Effector memory CD8-positive, alpha-beta T cell (primary cell): Measurements from ENCODE around the gene SMPDL3A.
"Not testable (repeated sequence)": the region's sequence is repeated elsewhere in the genome, so short reads cannot be mapped to it uniquely, and the experiment has no call there.

ENCODE experiments used
- ATAC-seq: fragments of 150-1000 bp; cut with Tn5 transposase; replicated peaks from 2 replicates; pipeline ENCODE4 v1.10.0; 2021; ENCODE audit warnings: mild to moderate bottlenecking, moderate library complexity
- DNase-seq, 3 experiments: peaks; one replicate each; pipeline ENCODE4 v3.0.0; 2021
- H3K27ac Mint-ChIP-seq, 2 donors: one replicate each; pipeline ENCODE4 v1.8.0; 2022; ENCODE audit warnings: mild to moderate bottlenecking in 2 of 2, mixed read lengths in 2 of 2, moderate library complexity in 2 of 2
- H3K27me3 Mint-ChIP-seq, 2 donors: one replicate each; pipeline ENCODE4 v1.8.0; 2022; ENCODE audit warnings: mixed read lengths in 2 of 2
- H3K36me3 Mint-ChIP-seq: one replicate; pipeline ENCODE4 v1.8.0; 2022; ENCODE audit warnings: mild to moderate bottlenecking, moderate library complexity, mixed read lengths; ENCODE audit not compliant: insufficient read depth
- H3K4me1 Mint-ChIP-seq, 2 donors: one replicate each; pipeline ENCODE4 v1.8.0; 2022; ENCODE audit warnings: low read depth in 2 of 2, mixed read lengths in 2 of 2
- H3K4me3 Mint-ChIP-seq, 2 donors: one replicate each; pipeline ENCODE4 v1.8.0; 2022; ENCODE audit warnings: mild to moderate bottlenecking in 2 of 2, mixed read lengths in 2 of 2, moderate library complexity in 2 of 2
- H3K9me3 Mint-ChIP-seq, 2 donors: one replicate each; pipeline ENCODE4 v1.8.0; 2022; ENCODE audit warnings: mixed read lengths in 2 of 2
- total RNA-seq, 9 experiments: gene quantifications; one replicate each; lab custom pipeline; 2026; lab: John Stamatoyannopoulos, UW

SMPDL3A gene
- 0 to 0.36 (median 0) reads per million in 9 experiments for total RNA-seq

DNA sequence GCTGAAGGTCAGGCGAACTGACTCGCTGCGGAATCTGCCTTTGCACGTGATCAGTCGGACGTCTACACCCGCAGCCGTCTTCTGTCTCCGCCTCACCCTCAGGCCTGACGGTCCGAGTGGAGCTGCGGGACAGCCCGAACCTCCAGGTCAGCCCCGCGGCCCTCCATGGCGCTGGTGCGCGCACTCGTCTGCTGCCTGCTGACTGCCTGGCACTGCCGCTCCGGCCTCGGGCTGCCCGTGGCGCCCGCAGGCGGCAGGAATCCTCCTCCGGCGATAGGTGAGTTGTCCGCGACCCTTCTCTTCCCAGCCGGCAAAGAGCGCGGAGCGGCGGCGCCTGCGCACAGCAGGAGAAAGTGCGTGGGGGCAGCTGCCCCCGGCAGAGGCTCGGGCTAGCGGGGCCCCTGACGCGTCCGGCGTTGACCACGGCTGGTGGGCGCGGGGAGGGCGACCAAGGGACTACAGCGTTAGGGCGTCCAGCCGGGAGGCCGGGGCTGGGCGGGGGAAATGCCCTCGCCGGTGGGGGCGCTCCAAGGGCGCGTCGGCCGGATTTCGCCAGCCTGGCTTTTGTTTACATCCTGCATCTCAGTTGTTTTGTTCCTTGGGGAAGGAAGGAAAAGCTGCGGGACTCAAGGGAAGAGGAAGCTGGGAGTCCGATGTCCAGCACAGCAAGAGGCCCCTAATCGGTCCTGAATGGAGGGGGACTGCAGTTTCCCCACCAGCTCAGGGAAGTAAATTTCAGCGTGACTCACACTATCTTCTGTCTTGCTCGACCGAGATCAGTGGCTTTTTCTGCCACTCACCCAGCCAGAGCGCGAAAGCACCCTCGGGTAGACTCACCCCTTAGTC, at the start of gene SMPDL3A:
TSS of gene SMPDL3A (plus strand) at position 77 of the 846 bp plus-strand sequence. CDS start at position 166, 89 bp downstream.
- peaks cover 0 to 2% of the 10 kb centered on the region in 2 donors for H3K4me1 Mint-ChIP-seq
- no peaks in the 10 kb centered on the region for H3K9me3 Mint-ChIP-seq
- DNase-seq (no peak), ATAC-seq (peak; percentile 10)
- peak within 1 kb of the TSS; percentile 57 to 59 for H3K4me3 Mint-ChIP-seq
- no peaks in the 10 kb centered on the region for H3K36me3 Mint-ChIP-seq
- peaks cover 36 to 38% of the 10 kb centered on the region in 2 donors for H3K27me3 Mint-ChIP-seq
- H3K27ac Mint-ChIP-seq, result no peak within 1 kb of the TSS

GRCh38 chr6:122740091-122740490, 49.0 kb upstream of the SMPDL3A start:
- DNase-seq (no peak), ATAC-seq (no peak)
- Mint-ChIP-seq H3K27me3 (no peaks in the 10 kb centered on the region), H3K36me3 (no peaks in the 10 kb centered on the region), H3K4me1 (no peaks in the 10 kb centered on the region), H3K9me3 (no peaks in the 10 kb centered on the region), H3K27ac (no peak overlapping the region), H3K4me3 (no peak overlapping the region)

DNA sequence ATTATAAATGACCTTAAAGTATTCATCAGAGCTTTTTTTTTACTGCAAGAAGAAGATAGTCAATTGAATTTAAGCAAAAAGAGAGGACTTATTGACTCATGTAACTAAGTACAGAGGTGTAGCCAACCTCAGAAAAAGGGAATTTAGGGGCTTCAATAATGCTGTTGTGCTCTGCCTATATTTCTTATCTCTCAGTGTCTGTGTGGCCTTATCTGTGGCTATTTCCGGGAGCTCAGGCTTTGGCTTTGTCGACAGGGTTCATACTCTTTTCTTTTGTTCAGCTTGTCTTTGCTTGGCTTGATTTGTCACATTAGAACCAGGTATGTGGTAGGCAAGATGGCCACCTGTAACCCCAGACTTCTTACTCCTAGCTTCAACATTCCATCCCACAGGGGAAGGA, 48.1 kb upstream of the SMPDL3A start:
- Mint-ChIP-seq H3K9me3 (no peaks in the 10 kb centered on the region), H3K36me3 (no peaks in the 10 kb centered on the region), H3K4me3 (no peak overlapping the region), H3K27ac (no peak overlapping the region), H3K27me3 (no peaks in the 10 kb centered on the region), H3K4me1 (no peaks in the 10 kb centered on the region)
- DNase-seq (no peak), ATAC-seq (no peak)

GRCh38 chr6:122744247-122744646, 44.8 kb upstream of the SMPDL3A start:
- DNase-seq, H3K27ac Mint-ChIP-seq, H3K4me1 Mint-ChIP-seq, H3K36me3 Mint-ChIP-seq, H3K4me3 Mint-ChIP-seq, ATAC-seq, H3K9me3 Mint-ChIP-seq, H3K27me3 Mint-ChIP-seq: not testable (repeated sequence)

GRCh38 chr6:122744856-122745255, 44.2 kb upstream of the SMPDL3A start:
- DNase-seq, H3K4me1 Mint-ChIP-seq, H3K27me3 Mint-ChIP-seq, H3K27ac Mint-ChIP-seq, H3K36me3 Mint-ChIP-seq, H3K9me3 Mint-ChIP-seq, H3K4me3 Mint-ChIP-seq, ATAC-seq: not testable (repeated sequence)

- Mint-ChIP-seq H3K36me3 (no peaks in the 10 kb centered on the region), H3K27ac (no peak overlapping the region), H3K4me3 (no peak overlapping the region)
These were observed 42.4 kb upstream of the SMPDL3A start for GRCh38 chr6:122746688-122747087.

DNA sequence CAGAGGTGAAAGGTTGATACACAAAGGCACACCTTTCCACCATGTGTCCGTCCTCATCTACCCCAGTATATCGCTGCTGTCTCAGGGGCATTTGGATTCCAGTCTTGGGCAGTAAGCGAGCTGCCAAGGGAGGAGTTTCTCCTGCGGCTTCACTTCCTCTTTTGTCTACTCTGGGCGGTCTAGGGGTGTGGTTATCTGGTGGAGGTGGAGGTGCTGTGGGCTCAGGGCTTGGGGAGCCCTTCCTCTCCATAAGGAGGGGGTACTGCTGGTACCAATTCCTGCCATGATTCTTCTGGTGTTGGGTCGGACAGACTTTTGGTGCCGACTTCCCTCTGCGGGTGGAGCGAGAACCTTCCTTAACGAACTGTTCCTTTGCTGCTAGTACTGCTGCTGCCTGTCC, 41.5 kb upstream of the SMPDL3A start:
- no peak overlapping the region for H3K4me3 Mint-ChIP-seq
- H3K4me1 Mint-ChIP-seq, result peaks cover 6 to 8% of the 10 kb centered on the region in 2 donors
- peaks cover 0 to 2% of the 10 kb centered on the region in 2 donors for H3K9me3 Mint-ChIP-seq
- DNase-seq, result no peak
- H3K27ac Mint-ChIP-seq, result no peak overlapping the region
- H3K27me3 Mint-ChIP-seq, result no peaks in the 10 kb centered on the region
- no peaks in the 10 kb centered on the region for H3K36me3 Mint-ChIP-seq
- ATAC-seq, result no peak

More at GRCh38 chr6:122746688-122747087, 42.4 kb upstream of the SMPDL3A start:
- H3K9me3 Mint-ChIP-seq, result peaks cover 0 to 2% of the 10 kb centered on the region in 2 donors
- peaks cover 5 to 6% of the 10 kb centered on the region in 2 donors for H3K4me1 Mint-ChIP-seq
- ATAC-seq (no peak), DNase-seq (no peak)
- H3K27me3 Mint-ChIP-seq, result no peaks in the 10 kb centered on the region

- H3K4me1 Mint-ChIP-seq, DNase-seq, H3K27ac Mint-ChIP-seq, H3K4me3 Mint-ChIP-seq, H3K27me3 Mint-ChIP-seq, ATAC-seq, H3K36me3 Mint-ChIP-seq, H3K9me3 Mint-ChIP-seq: not testable (repeated sequence)
These were observed 40.1 kb upstream of the SMPDL3A start for GRCh38 chr6:122748945-122749344.

DNA sequence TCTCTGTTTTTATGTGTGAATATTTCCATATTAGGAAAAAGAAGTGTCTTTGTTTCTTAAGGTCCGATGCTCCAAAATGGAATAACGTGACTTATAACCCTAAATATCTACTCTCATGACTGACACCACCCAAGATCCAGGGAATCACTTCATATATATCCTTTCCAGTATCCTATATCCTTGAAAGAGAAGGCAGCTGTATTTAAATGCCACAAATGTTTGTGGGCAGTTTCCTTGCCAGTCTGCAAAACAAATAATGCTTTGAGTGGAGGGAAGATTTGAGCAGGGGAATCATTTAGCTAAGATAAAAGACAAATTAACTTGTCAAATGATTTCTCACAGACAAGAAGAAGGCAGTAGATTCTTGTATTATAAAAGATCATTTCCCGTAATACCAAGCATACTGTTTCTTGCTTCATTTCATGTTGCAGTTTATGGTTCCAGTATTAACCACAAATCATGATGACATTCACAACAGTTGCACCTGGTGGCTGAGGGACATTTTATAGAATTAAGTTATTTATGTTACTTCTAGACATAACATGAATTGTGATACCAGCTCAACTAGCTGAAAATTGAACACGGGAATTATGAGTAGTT, 39.5 kb upstream of the SMPDL3A start:
- no peak overlapping the region for H3K4me3 Mint-ChIP-seq
- ATAC-seq (no peak), DNase-seq (no peak)
- no peak overlapping the region for H3K27ac Mint-ChIP-seq
- H3K9me3 Mint-ChIP-seq, result peaks cover 0 to 2% of the 10 kb centered on the region in 2 donors
- no peaks in the 10 kb centered on the region for H3K27me3 Mint-ChIP-seq
- H3K4me1 Mint-ChIP-seq, result peaks cover 6 to 8% of the 10 kb centered on the region in 2 donors
- no peaks in the 10 kb centered on the region for H3K36me3 Mint-ChIP-seq

- DNase-seq, result no peak
- Mint-ChIP-seq H3K9me3 (peaks cover 0 to 2% of the 10 kb centered on the region in 2 donors), H3K4me3 (peak overlapping the region; percentile 15 to 36), H3K36me3 (no peaks in the 10 kb centered on the region), H3K4me1 (peaks cover 6 to 8% of the 10 kb centered on the region in 2 donors), H3K27me3 (no peaks in the 10 kb centered on the region), H3K27ac (peak overlapping the region; percentile 6 to 70)
- peak; percentile 33 for ATAC-seq
These were observed 37.7 kb upstream of the SMPDL3A start for GRCh38 chr6:122751326-122751725.

DNA sequence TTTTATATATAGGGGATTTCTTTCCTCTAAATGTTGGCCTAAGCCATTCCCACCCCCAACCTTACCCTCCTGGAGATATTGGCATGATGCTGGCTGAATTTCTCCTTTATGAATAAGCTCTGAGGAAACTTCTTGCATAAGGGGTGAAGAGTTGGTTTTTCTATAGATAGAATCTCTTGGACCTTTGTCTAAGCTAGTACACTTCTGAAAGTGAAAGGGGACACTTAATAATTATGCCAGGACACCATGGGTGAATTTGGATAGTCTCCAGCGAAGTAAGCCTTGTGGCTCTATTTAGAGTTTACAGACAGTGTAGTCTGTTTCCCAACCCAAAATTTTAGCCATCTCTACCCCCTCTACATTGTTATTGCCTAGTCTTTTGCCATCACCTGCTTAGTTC, 36.6 kb upstream of the SMPDL3A start:
- H3K4me3 Mint-ChIP-seq, result no peak overlapping the region
- H3K4me1 Mint-ChIP-seq, result peaks cover 6 to 8% of the 10 kb centered on the region in 2 donors
- no peaks in the 10 kb centered on the region for H3K36me3 Mint-ChIP-seq
- no peak for DNase-seq
- peaks cover 0 to 2% of the 10 kb centered on the region in 2 donors for H3K9me3 Mint-ChIP-seq
- H3K27me3 Mint-ChIP-seq, result no peaks in the 10 kb centered on the region
- no peak overlapping the region for H3K27ac Mint-ChIP-seq
- ATAC-seq, result no peak

- H3K27me3 Mint-ChIP-seq, result no peaks in the 10 kb centered on the region
- H3K9me3 Mint-ChIP-seq, result peaks cover 0 to under 1% of the 10 kb centered on the region in 2 donors
- DNase-seq (no peak), ATAC-seq (no peak)
- H3K27ac Mint-ChIP-seq, result no peak overlapping the region
- H3K36me3 Mint-ChIP-seq, result no peaks in the 10 kb centered on the region
- no peak overlapping the region for H3K4me3 Mint-ChIP-seq
- H3K4me1 Mint-ChIP-seq, result peaks cover 6 to 8% of the 10 kb centered on the region in 2 donors
These were observed 35.9 kb upstream of the SMPDL3A start for GRCh38 chr6:122753000-122753687.

- Mint-ChIP-seq H3K9me3 (no peaks in the 10 kb centered on the region), H3K4me3 (no peak overlapping the region), H3K27me3 (no peaks in the 10 kb centered on the region), H3K36me3 (no peaks in the 10 kb centered on the region), H3K4me1 (peaks cover 6 to 8% of the 10 kb centered on the region in 2 donors), H3K27ac (no peak overlapping the region)
- DNase-seq (no peak), ATAC-seq (no peak)
These were observed 35.4 kb upstream of the SMPDL3A start for GRCh38 chr6:122753688-122754056.
